Mesenchymal stem cell (in vitro differentiated cells and primary cell): Measurements from ENCODE around the gene RIN3.

Experiments
- DNase-seq: peaks from one replicate; pipeline ENCODE4 v3.0.0-alpha.2; 2013
- H2AFZ ChIP-seq: one replicate; pipeline ENCODE4 v1.6.1; 2013; ENCODE audit warnings: low read depth, mild to moderate bottlenecking, control low read depth, inconsistent platforms, low read length, moderate library complexity
- H2AK5ac ChIP-seq: 2 replicates; pipeline ENCODE4 v1.6.1; 2013; ENCODE audit warnings: low read length, moderate library complexity, mild to moderate bottlenecking, inconsistent platforms; ENCODE audit not compliant: severe bottlenecking
- H2BK120ac ChIP-seq: one replicate; pipeline ENCODE4 v1.6.1; 2013; ENCODE audit warnings: low read depth, mild to moderate bottlenecking, inconsistent platforms, low read length, moderate library complexity
- H2BK12ac ChIP-seq, 2 experiments: one replicate each; pipeline ENCODE4 v1.6.1; 2013; ENCODE audit warnings: inconsistent platforms in 2 of 2, low read length in 2 of 2, mild to moderate bottlenecking in 2 of 2, moderate library complexity in 2 of 2, control low read depth in 1 of 2
- H2BK15ac ChIP-seq: one replicate; pipeline ENCODE4 v1.6.1; 2013; ENCODE audit warnings: mild to moderate bottlenecking, low read depth, inconsistent platforms; ENCODE audit not compliant: poor library complexity, severe bottlenecking
- H2BK5ac ChIP-seq: 2 replicates; pipeline ENCODE4 v1.6.1; 2013; ENCODE audit warnings: low read depth, mild to moderate bottlenecking, low read length, control low read depth, inconsistent platforms; ENCODE audit not compliant: poor library complexity, severe bottlenecking
- H3K14ac ChIP-seq, 2 experiments: one replicate each; pipeline ENCODE4 v1.6.1; 2013; ENCODE audit warnings: inconsistent platforms in 2 of 2, low read length in 2 of 2, control low read depth in 1 of 2, mild to moderate bottlenecking in 1 of 2, moderate library complexity in 1 of 2
- H3K18ac ChIP-seq, 2 experiments: one replicate each; pipeline ENCODE4 v1.6.1; 2013; ENCODE audit warnings: inconsistent platforms in 2 of 2, low read length in 2 of 2, control low read depth in 1 of 2, low read depth in 1 of 2, mild to moderate bottlenecking in 1 of 2
- H3K23ac ChIP-seq, 2 experiments: one replicate each; pipeline ENCODE4 v1.6.1; 2013; ENCODE audit warnings: inconsistent platforms in 2 of 2, low read length in 2 of 2, mild to moderate bottlenecking in 2 of 2, moderate library complexity in 2 of 2, control low read depth in 1 of 2
- H3K27ac ChIP-seq: 2 replicates; pipeline ENCODE4 v1.5.1; 2013; ENCODE audit warnings: mild to moderate bottlenecking, moderate library complexity, low read length, control low read depth, inconsistent platforms; ENCODE audit not compliant: poor library complexity, severe bottlenecking
- H3K27me3 ChIP-seq, 2 experiments: 2 replicates each; pipeline versions ENCODE4 v1.6.1 to v1.7.0; 2013; ENCODE audit warnings: low read length in 2 of 2, mild to moderate bottlenecking in 2 of 2, moderate library complexity in 2 of 2, control low read depth in 1 of 2, inconsistent platforms in 1 of 2; ENCODE audit not compliant: control insufficient read depth in 1 of 2, insufficient read depth in 1 of 2
- H3K36me3 ChIP-seq, 2 experiments: 2 replicates each; pipeline versions ENCODE4 v1.6.1 to v1.7.0; 2013; ENCODE audit warnings: low read length in 2 of 2, control low read depth in 1 of 2, inconsistent platforms in 1 of 2, low read depth in 1 of 2, mild to moderate bottlenecking in 1 of 2; ENCODE audit not compliant: insufficient read depth in 2 of 2, control insufficient read depth in 1 of 2
- H3K4ac ChIP-seq, 2 experiments: one replicate each; pipeline ENCODE4 v1.6.1; 2013; ENCODE audit warnings: inconsistent platforms in 2 of 2, low read length in 2 of 2, mild to moderate bottlenecking in 2 of 2, moderate library complexity in 2 of 2, control low read depth in 1 of 2, low read depth in 1 of 2
- H3K4me1 ChIP-seq: 2 replicates; pipeline ENCODE4 v1.6.1; 2013; ENCODE audit warnings: low read depth, low read length, control low read depth; ENCODE audit not compliant: control insufficient read depth, insufficient read depth
- H3K4me2 ChIP-seq: 2 replicates; pipeline ENCODE4 v1.6.1; 2013; ENCODE audit warnings: low read length, mild to moderate bottlenecking, inconsistent platforms; ENCODE audit not compliant: poor library complexity, severe bottlenecking
- H3K4me3 ChIP-seq, 2 experiments: 2 replicates each; pipeline versions ENCODE4 v1.5.1 to v1.7.0; 2013; ENCODE audit warnings: low read length in 2 of 2, mild to moderate bottlenecking in 2 of 2, control low read depth in 1 of 2, low read depth in 1 of 2; ENCODE audit not compliant: insufficient read depth in 1 of 2
- H3K79me1 ChIP-seq: replicated peaks from 2 replicates; pipeline ENCODE4 v1.6.1; 2013; ENCODE audit warnings: mild to moderate bottlenecking, control low read depth, low read length, inconsistent platforms; ENCODE audit not compliant: poor library complexity, severe bottlenecking
- H3K9ac ChIP-seq: 2 replicates; pipeline ENCODE4 v1.7.0; 2013; ENCODE audit warnings: mild to moderate bottlenecking, low read length, moderate library complexity
- H3K9me3 ChIP-seq: 2 replicates; pipeline ENCODE4 v1.7.0; 2013; ENCODE audit warnings: mild to moderate bottlenecking, low read length; ENCODE audit not compliant: control insufficient read depth
- H4K8ac ChIP-seq: one replicate; pipeline ENCODE4 v1.6.1; 2013; ENCODE audit warnings: inconsistent platforms, mild to moderate bottlenecking, low read length, moderate library complexity
- H4K91ac ChIP-seq: one replicate; pipeline ENCODE4 v1.6.1; 2013; ENCODE audit warnings: mild to moderate bottlenecking, low read length, inconsistent platforms
- WGBS: methylation state at CpG from one replicate; pipeline ENCODE4 v1.1.7; 2013; ENCODE audit warnings: mixed read lengths; 5-methylcytosine and 5-hydroxymethylcytosine counted together

The RIN3 gene

DNA sequence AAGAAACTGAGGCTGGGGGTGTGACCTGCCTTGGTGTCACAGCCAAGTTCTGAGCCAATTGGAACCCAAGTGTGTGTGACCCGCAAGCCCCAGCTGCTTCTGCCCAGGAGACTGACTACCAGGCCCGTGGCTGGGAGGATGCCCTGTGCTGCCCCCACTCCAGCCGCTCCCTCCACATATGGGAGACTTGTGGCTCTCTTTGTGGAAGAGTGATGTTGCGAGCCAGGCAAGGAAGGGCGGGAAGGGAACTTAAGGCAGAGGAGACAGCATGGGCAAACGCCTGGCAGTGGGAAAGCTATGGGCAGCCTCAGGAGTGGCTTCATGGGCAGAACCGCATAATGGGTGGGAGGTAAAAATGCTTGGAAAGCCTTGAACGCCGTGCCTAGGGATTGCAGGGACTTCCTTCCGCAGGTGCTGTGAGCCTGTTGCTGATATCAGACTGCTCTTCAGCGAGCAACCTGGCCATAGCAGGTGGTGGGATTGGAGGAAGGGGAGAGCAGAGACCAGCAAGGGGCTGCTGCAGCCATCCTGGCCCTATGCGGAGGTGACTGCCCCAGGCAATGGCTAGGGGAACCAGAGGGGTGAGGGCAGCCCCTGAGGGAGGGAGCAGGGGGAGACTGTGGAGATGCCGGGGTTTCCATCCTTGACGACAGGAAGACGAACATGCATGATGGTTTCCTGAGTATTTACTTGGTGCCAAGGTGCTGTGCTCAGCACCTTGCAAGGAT is 119.1 kb downstream of the RIN3 start:
- Histone ChIP-seq H3K4me2 (no peak overlapping the region), H2BK12ac (no peak overlapping the region), H3K4me3 (no peak overlapping the region), H2AK5ac (no peak overlapping the region), H2AFZ (no peak overlapping the region), H3K27ac (no peak overlapping the region), H3K23ac (no peak overlapping the region), H3K27me3 (no peaks in the 10 kb centered on the region), H4K8ac (no peak overlapping the region), H3K36me3 (peaks cover 16 to 20% of the 10 kb centered on the region in 2 experiments), H2BK120ac (no peak overlapping the region), H3K4me1 (peaks cover 15% of the 10 kb centered on the region), H3K9me3 (peaks cover 11% of the 10 kb centered on the region), H3K9ac (no peak overlapping the region), H3K14ac (peak overlapping the region in 1 of 2 experiments; percentile 76), H3K79me1 (peaks cover 10% of the 10 kb centered on the region), H4K91ac (no peak overlapping the region), H3K4ac (no peak overlapping the region), H2BK15ac (no peak overlapping the region), H3K18ac (no peak overlapping the region), H2BK5ac (no peak overlapping the region)
- 91% methylated on average over 15 of the region's 15 CpGs for WGBS
- DNase-seq = no peak

DNA sequence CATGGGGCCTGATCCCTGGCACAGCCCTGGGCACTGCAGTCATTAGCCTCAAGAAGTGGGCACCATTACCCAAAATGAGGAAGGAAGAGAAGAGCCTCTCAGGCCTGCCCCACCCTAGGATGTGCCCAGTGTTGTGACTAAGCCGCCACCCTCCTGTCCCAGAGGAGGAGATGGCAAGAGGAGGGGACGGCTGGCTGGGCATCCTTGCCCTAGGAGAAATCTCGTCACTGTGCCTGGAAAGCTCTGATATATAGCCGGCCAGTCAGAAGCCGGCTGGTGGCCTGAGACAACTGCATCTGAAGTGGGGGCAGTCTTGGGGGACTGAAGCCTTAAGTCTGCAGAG is 119.7 kb downstream of the RIN3 start:
- H2BK5ac ChIP-seq = no peak overlapping the region
- no peak overlapping the region for H3K4ac ChIP-seq
- H2BK15ac ChIP-seq = no peak overlapping the region
- H2BK12ac ChIP-seq = no peak overlapping the region
- no peak overlapping the region for H3K23ac ChIP-seq
- H3K9me3 ChIP-seq = peaks cover 6% of the 10 kb centered on the region
- no peak overlapping the region for H3K27ac ChIP-seq
- H3K18ac ChIP-seq = no peak overlapping the region
- H4K8ac ChIP-seq = no peak overlapping the region
- H2BK120ac ChIP-seq = no peak overlapping the region
- H3K36me3 ChIP-seq = peaks cover 11 to 18% of the 10 kb centered on the region in 2 experiments
- H3K79me1 ChIP-seq = peaks cover 11% of the 10 kb centered on the region
- H3K27me3 ChIP-seq = no peaks in the 10 kb centered on the region
- H3K4me2 ChIP-seq = no peak overlapping the region
- H2AK5ac ChIP-seq = no peak overlapping the region
- no peak overlapping the region for H3K4me3 ChIP-seq
- H3K14ac ChIP-seq = no peak overlapping the region
- WGBS = 92% methylated on average over 5 of the region's 5 CpGs
- H3K9ac ChIP-seq = peak overlapping the region; percentile 40
- H4K91ac ChIP-seq = no peak overlapping the region
- peaks cover 19% of the 10 kb centered on the region for H3K4me1 ChIP-seq
- H2AFZ ChIP-seq = no peak overlapping the region
- no peak for DNase-seq

DNA sequence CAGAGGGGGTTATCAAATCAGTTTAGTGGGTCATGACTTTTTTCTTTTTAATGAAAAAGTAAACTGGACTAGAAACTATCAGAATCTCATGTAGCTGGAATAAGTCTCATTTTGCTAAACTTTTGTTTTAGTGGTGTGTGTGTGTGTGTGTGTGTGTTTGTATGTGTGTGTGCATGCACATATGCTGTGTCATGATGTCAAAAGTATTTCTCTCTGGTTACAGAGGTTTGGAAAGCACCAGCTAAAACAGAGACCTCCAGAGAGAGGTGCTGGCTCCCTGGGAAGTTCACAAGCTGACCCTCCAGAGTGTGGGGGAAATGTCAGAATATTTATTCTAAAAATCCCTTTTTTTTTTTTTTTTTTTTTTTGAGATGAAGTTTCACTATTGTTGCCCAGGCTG is 120.1 kb downstream of the RIN3 start:
- Histone ChIP-seq H3K9ac (peak overlapping the region; percentile 40), H4K8ac (no peak overlapping the region), H3K9me3 (peaks cover under 1% of the 10 kb centered on the region), H2AK5ac (no peak overlapping the region), H4K91ac (no peak overlapping the region), H2BK12ac (no peak overlapping the region), H3K36me3 (peaks cover 11 to 22% of the 10 kb centered on the region in 2 experiments), H2BK5ac (no peak overlapping the region), H2BK120ac (no peak overlapping the region), H3K27ac (no peak overlapping the region), H3K4me2 (no peak overlapping the region), H3K4me3 (no peak overlapping the region), H3K4me1 (peaks cover 19% of the 10 kb centered on the region), H2BK15ac (no peak overlapping the region), H3K23ac (no peak overlapping the region), H3K4ac (no peak overlapping the region), H3K18ac (no peak overlapping the region), H3K27me3 (no peaks in the 10 kb centered on the region), H2AFZ (no peak overlapping the region), H3K79me1 (peaks cover 12% of the 10 kb centered on the region), H3K14ac (no peak overlapping the region)
- peak; percentile 60 for DNase-seq

DNA sequence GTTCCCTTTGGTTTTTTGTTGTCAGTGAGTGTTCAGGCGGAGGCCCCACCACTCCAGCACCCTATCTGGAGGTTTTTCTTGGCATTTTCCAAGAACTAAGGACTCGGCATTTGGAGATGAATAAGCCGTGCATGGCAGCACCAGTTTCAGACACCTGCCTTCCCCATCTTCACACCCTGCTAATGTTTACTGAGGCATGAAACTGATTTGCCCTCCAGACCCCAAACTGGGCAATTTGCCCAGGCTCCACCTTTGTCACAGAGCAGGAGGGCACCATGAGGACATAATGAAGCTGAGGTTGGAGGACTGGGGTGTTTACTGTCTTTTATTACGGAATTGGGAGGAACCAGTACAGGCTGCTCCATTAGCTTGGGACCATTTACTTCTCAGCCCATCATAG is 121.5 kb downstream of the RIN3 start:
- Histone ChIP-seq H2AK5ac (no peak overlapping the region), H2BK5ac (no peak overlapping the region), H3K27ac (no peak overlapping the region), H4K91ac (no peak overlapping the region), H3K4me1 (peaks cover 21% of the 10 kb centered on the region), H2BK120ac (no peak overlapping the region), H3K79me1 (peaks cover 12% of the 10 kb centered on the region), H2BK15ac (no peak overlapping the region), H3K27me3 (no peaks in the 10 kb centered on the region), H3K18ac (no peak overlapping the region), H3K4me2 (no peak overlapping the region), H3K4ac (no peak overlapping the region), H4K8ac (no peak overlapping the region), H2BK12ac (no peak overlapping the region), H3K9me3 (no peaks in the 10 kb centered on the region), H3K23ac (no peak overlapping the region), H3K36me3 (peaks cover 5 to 32% of the 10 kb centered on the region in 2 experiments), H3K14ac (no peak overlapping the region), H3K9ac (no peak overlapping the region), H2AFZ (no peak overlapping the region), H3K4me3 (no peak overlapping the region)
- WGBS = 95% methylated on average over 4 of the region's 4 CpGs
- DNase-seq = no peak
